ENCODE results near the gene SYT17. TPM values are rescaled to one million over a fixed set of nuclear protein-coding genes. Genes with fewer than 3 reads are reported as not detected.

SYT17 gene
- total RNA-seq, 1 experiment from 2014 or later = 0.29 TPM

- DNase-seq (ENCODE audit: low read depth in 1 of 2, low spot score in 2 of 2) = no peak
- Histone ChIP-seq H3K4me1 (replicated peaks) (peaks cover 82% of the 10 kb centered on the region), H3K27me3 (replicated peaks) (no peaks in the 10 kb centered on the region), H3K36me3 (no peaks in the 10 kb centered on the region), H3K27ac (no peak overlapping the region), H3K9me3 (replicated peaks) (no peaks in the 10 kb centered on the region), H3K4me3 (no peak overlapping the region)
These were observed 34.4 kb upstream of the SYT17 start for GRCh38 chr16:19133600-19133999.

- DNase-seq (ENCODE audit: low read depth in 1 of 2, low spot score in 2 of 2) = peak in 1 of 2 experiments; percentile 63
These were observed 32.7 kb upstream of the SYT17 start for GRCh38 chr16:19135201-19135842.

GRCh38 chr16:19135896-19136438, 32.1 kb upstream of the SYT17 start:
- Histone ChIP-seq H3K9me3 (replicated peaks) (no peaks in the 10 kb centered on the region), H3K27ac (peak overlapping the region; percentile 48), H3K27me3 (replicated peaks) (no peaks in the 10 kb centered on the region), H3K4me3 (no peak overlapping the region), H3K36me3 (no peaks in the 10 kb centered on the region), H3K4me1 (replicated peaks) (peaks cover 80% of the 10 kb centered on the region)
- DNase-seq (ENCODE audit: low read depth in 1 of 2, low spot score in 2 of 2) = peak; percentile 61 to 72

More at GRCh38 chr16:19135201-19135842, 32.7 kb upstream of the SYT17 start:
- Histone ChIP-seq H3K36me3 (no peaks in the 10 kb centered on the region), H3K27ac (peak overlapping the region; percentile 49), H3K9me3 (replicated peaks) (no peaks in the 10 kb centered on the region), H3K4me3 (no peak overlapping the region), H3K4me1 (replicated peaks) (peaks cover 82% of the 10 kb centered on the region), H3K27me3 (replicated peaks) (no peaks in the 10 kb centered on the region)

- peak overlapping the region; percentile 48 for H3K27ac ChIP-seq
- no peaks in the 10 kb centered on the region for H3K27me3 ChIP-seq (replicated peaks)
- H3K4me1 ChIP-seq (replicated peaks) = peaks cover 73% of the 10 kb centered on the region
- DNase-seq (ENCODE audit: low read depth in 1 of 2, low spot score in 2 of 2) = no peak
- H3K36me3 ChIP-seq = no peaks in the 10 kb centered on the region
- H3K4me3 ChIP-seq = no peak overlapping the region
- no peaks in the 10 kb centered on the region for H3K9me3 ChIP-seq (replicated peaks)
These were observed 31.4 kb upstream of the SYT17 start for GRCh38 chr16:19136549-19137196.

GRCh38 chr16:19137201-19138128, 30.6 kb upstream of the SYT17 start:
- Histone ChIP-seq H3K9me3 (replicated peaks) (no peaks in the 10 kb centered on the region), H3K4me3 (no peak overlapping the region), H3K36me3 (no peaks in the 10 kb centered on the region), H3K27me3 (replicated peaks) (no peaks in the 10 kb centered on the region), H3K27ac (peak overlapping the region; percentile 57), H3K4me1 (replicated peaks) (peaks cover 65% of the 10 kb centered on the region)
- DNase-seq (ENCODE audit: low read depth in 1 of 2, low spot score in 2 of 2) = peak in 1 of 2 experiments; percentile 74

GRCh38 chr16:19138601-19139000, 29.4 kb upstream of the SYT17 start:
- Histone ChIP-seq H3K27ac (peak overlapping the region; percentile 57), H3K36me3 (no peaks in the 10 kb centered on the region), H3K27me3 (replicated peaks) (no peaks in the 10 kb centered on the region), H3K4me3 (no peak overlapping the region), H3K9me3 (replicated peaks) (no peaks in the 10 kb centered on the region), H3K4me1 (replicated peaks) (peaks cover 60% of the 10 kb centered on the region)
- DNase-seq (ENCODE audit: low read depth in 1 of 2, low spot score in 2 of 2) = peak; percentile 77 to 86

- DNase-seq (ENCODE audit: low read depth in 1 of 2, low spot score in 2 of 2) = no peak
- Histone ChIP-seq H3K4me1 (replicated peaks) (peaks cover 59% of the 10 kb centered on the region), H3K9me3 (replicated peaks) (no peaks in the 10 kb centered on the region), H3K27ac (no peak overlapping the region), H3K4me3 (no peak overlapping the region), H3K36me3 (no peaks in the 10 kb centered on the region), H3K27me3 (replicated peaks) (no peaks in the 10 kb centered on the region)
These were observed 28.5 kb upstream of the SYT17 start for GRCh38 chr16:19139436-19140091.

GRCh38 chr16:19140396-19140795, 27.6 kb upstream of the SYT17 start:
- peaks cover 51% of the 10 kb centered on the region for H3K4me1 ChIP-seq (replicated peaks)
- H3K36me3 ChIP-seq = no peaks in the 10 kb centered on the region
- no peaks in the 10 kb centered on the region for H3K9me3 ChIP-seq (replicated peaks)
- H3K27me3 ChIP-seq (replicated peaks) = no peaks in the 10 kb centered on the region
- no peak overlapping the region for H3K4me3 ChIP-seq
- DNase-seq (ENCODE audit: low read depth in 1 of 2, low spot score in 2 of 2) = no peak
- no peak overlapping the region for H3K27ac ChIP-seq

- Histone ChIP-seq H3K9me3 (replicated peaks) (no peaks in the 10 kb centered on the region), H3K27ac (no peak overlapping the region), H3K4me3 (no peak overlapping the region), H3K36me3 (no peaks in the 10 kb centered on the region), H3K4me1 (replicated peaks) (peaks cover 26% of the 10 kb centered on the region), H3K27me3 (replicated peaks) (no peaks in the 10 kb centered on the region)
- no peak for DNase-seq (ENCODE audit: low read depth in 1 of 2, low spot score in 2 of 2)
These were observed 25.0 kb upstream of the SYT17 start for GRCh38 chr16:19142939-19143598.

GRCh38 chr16:19143599-19143956, 24.5 kb upstream of the SYT17 start:
- no peaks in the 10 kb centered on the region for H3K9me3 ChIP-seq (replicated peaks)
- no peaks in the 10 kb centered on the region for H3K27me3 ChIP-seq (replicated peaks)
- H3K27ac ChIP-seq = no peak overlapping the region
- H3K4me3 ChIP-seq = no peak overlapping the region
- H3K4me1 ChIP-seq (replicated peaks) = peaks cover 21% of the 10 kb centered on the region
- DNase-seq (ENCODE audit: low read depth in 1 of 2, low spot score in 2 of 2) = no peak
- no peaks in the 10 kb centered on the region for H3K36me3 ChIP-seq

- Histone ChIP-seq H3K36me3 (no peaks in the 10 kb centered on the region), H3K4me1 (replicated peaks) (peaks cover 7% of the 10 kb centered on the region), H3K27me3 (replicated peaks) (no peaks in the 10 kb centered on the region), H3K27ac (no peak overlapping the region), H3K4me3 (no peak overlapping the region), H3K9me3 (replicated peaks) (no peaks in the 10 kb centered on the region)
- DNase-seq (ENCODE audit: low read depth in 1 of 2, low spot score in 2 of 2) = no peak
These were observed 23.0 kb upstream of the SYT17 start for GRCh38 chr16:19145010-19145409.

- no peak overlapping the region for H3K4me3 ChIP-seq
- no peaks in the 10 kb centered on the region for H3K36me3 ChIP-seq
- H3K27ac ChIP-seq = no peak overlapping the region
- peaks cover 9% of the 10 kb centered on the region for H3K4me1 ChIP-seq (replicated peaks)
- no peak for DNase-seq (ENCODE audit: low read depth in 1 of 2, low spot score in 2 of 2)
- H3K27me3 ChIP-seq (replicated peaks) = no peaks in the 10 kb centered on the region
- H3K9me3 ChIP-seq (replicated peaks) = no peaks in the 10 kb centered on the region
These were observed 20.9 kb upstream of the SYT17 start for GRCh38 chr16:19147126-19147525.

- Histone ChIP-seq H3K9me3 (replicated peaks) (no peaks in the 10 kb centered on the region), H3K4me1 (replicated peaks) (peaks cover 9% of the 10 kb centered on the region), H3K36me3 (no peaks in the 10 kb centered on the region), H3K4me3 (no peak overlapping the region), H3K27ac (no peak overlapping the region), H3K27me3 (replicated peaks) (no peaks in the 10 kb centered on the region)
- DNase-seq (ENCODE audit: low read depth in 1 of 2, low spot score in 2 of 2) = no peak
These were observed 20.4 kb upstream of the SYT17 start for GRCh38 chr16:19147627-19148026.

Measured in SJSA1 (cell line).